Large intestine (tissue), 3 donors: ENCODE data around the gene LYVE1. TPM values are rescaled to one million over a fixed set of nuclear protein-coding genes. Genes with fewer than 3 reads are reported as not detected.

ENCODE experiments used
- DNase-seq, 2 donors: peaks; one replicate each; pipeline versions ENCODE4 v3.0.0 to v3.0.0-alpha.2; 2013
- H3K27ac ChIP-seq: one replicate; pipeline ENCODE4 v1.5.1; 2013; ENCODE audit warnings: low read length
- H3K27me3 ChIP-seq: 2 replicates; pipeline ENCODE4 v1.6.1; 2013; ENCODE audit warnings: low read length; ENCODE audit not compliant: control insufficient read depth, insufficient read depth
- H3K36me3 ChIP-seq: 2 replicates; pipeline ENCODE4 v1.6.1; 2013; ENCODE audit warnings: low read length; ENCODE audit not compliant: control insufficient read depth, insufficient read depth
- H3K4me1 ChIP-seq: one replicate; pipeline ENCODE4 v1.6.1; 2013; ENCODE audit warnings: low read length; ENCODE audit not compliant: control insufficient read depth, insufficient read depth
- H3K4me3 ChIP-seq: one replicate; pipeline ENCODE4 v1.5.1; 2013; ENCODE audit warnings: low read length
- H3K9me3 ChIP-seq: one replicate; pipeline ENCODE4 v1.6.1; 2013; ENCODE audit warnings: mild to moderate bottlenecking, low read depth, low read length, moderate library complexity; ENCODE audit not compliant: control insufficient read depth
- WGBS: methylation state at CpG from one replicate; pipeline ENCODE4 v1.1.5; 2013; ENCODE audit warnings: low lambda C conversion rate; ENCODE audit not compliant: insufficient coverage; 5-methylcytosine and 5-hydroxymethylcytosine counted together
- polyA plus RNA-seq: library from polyadenylated mRNA; unstranded; fragments of 120-200 nt; gene quantifications from one replicate; pipeline ENCODE4 v1.2.1, GENCODE V29; 2013

LYVE1 gene
- polyA plus RNA-seq, 1 donor = 49.3 TPM

DNA sequence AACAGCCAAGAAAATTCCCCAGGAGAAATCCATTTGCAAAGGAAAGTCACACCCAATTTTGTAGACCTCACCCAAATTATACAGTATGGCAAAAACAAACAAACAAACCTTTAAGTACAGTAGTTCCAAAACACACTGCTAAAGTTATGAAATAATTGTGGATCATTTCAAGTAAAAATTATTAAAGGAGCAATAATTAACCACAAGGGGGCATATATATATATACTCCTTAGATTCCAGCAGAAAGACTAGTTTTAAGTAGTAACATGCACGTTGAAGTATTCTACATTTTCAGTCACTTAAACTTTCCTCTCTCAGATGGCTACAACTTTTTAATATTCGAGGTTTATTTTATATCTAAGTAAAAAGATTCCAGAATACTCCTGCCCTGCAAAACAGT is 54.3 kb downstream of the LYVE1 start:
- Histone ChIP-seq H3K27me3 (no peaks in the 10 kb centered on the region), H3K27ac (no peak overlapping the region), H3K36me3 (peaks cover 9% of the 10 kb centered on the region), H3K4me3 (no peak overlapping the region), H3K9me3 (no peaks in the 10 kb centered on the region), H3K4me1 (no peaks in the 10 kb centered on the region)
- DNase-seq = no peak
- WGBS = no CpG with 5 or more reads among the region's 2 CpGs

DNA sequence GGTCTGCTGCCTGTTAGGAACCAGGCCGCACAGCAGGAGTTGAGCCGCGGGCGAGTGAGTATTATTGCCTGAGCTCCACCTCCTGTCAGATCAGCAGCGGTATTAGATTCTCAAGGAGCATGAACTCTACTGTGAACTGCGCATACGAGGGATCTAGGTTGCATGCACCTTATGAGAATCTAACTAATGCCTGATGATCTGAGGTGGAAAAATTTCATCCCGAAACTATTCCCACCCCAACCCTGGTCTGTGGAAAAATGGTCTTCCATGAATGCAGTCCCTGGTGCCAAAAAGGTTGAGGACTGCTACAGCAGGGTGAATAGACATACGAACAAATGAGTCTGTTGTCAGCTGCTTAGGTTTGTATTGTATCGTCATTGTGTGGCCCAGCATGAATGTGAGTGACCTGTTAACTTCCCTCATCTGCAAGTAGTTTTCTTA is 57.3 kb downstream of the LYVE1 start:
- DNase-seq = no peak
- H3K27ac ChIP-seq = no peak overlapping the region
- H3K4me3 ChIP-seq = no peak overlapping the region
- no peaks in the 10 kb centered on the region for H3K9me3 ChIP-seq
- H3K27me3 ChIP-seq = no peaks in the 10 kb centered on the region
- H3K4me1 ChIP-seq = no peaks in the 10 kb centered on the region
- WGBS = no CpG with 5 or more reads among the region's 10 CpGs
- peaks cover 3% of the 10 kb centered on the region for H3K36me3 ChIP-seq

Other genes with a start within 250 kb of the LYVE1 start
- gene AMPD3, start 113.4 kb downstream of the LYVE1 start, polyA plus RNA-seq = 5.0 TPM
- gene RNF141, start 27.5 kb downstream of the LYVE1 start, polyA plus RNA-seq = 31.5 TPM
- 13.1 TPM for gene IRAG1, start 125.1 kb upstream of the LYVE1 start, polyA plus RNA-seq
- gene CTR9, start 182.6 kb upstream of the LYVE1 start, polyA plus RNA-seq = 40.0 TPM
- gene EIF4G2, start 240.3 kb upstream of the LYVE1 start, polyA plus RNA-seq = 475 TPM